Small intestine (tissue), 7 donors: Measurements from ENCODE around the gene SCAF4. TPM values are rescaled to one million over a fixed set of nuclear protein-coding genes. Genes with fewer than 3 reads are reported as not detected.

Experiments used
- DNase-seq, 2 donors: peaks; one replicate each; pipeline versions ENCODE4 v3.0.0 to v3.0.0-alpha.2; 2013
- FAIRE-seq: peaks from 2 replicates; lab custom pipeline; 2012; peaks lifted over from hg19 to GRCh38; lab: Jason Lieb, UNC
- H3K27ac ChIP-seq, 3 donors: one replicate each; pipeline ENCODE4 v1.5.1; 2013; ENCODE audit warnings: low read length in 2 of 3, mild to moderate bottlenecking in 2 of 3, control low read depth in 1 of 3, inconsistent platforms in 1 of 3, low read depth in 1 of 3, moderate library complexity in 1 of 3
- H3K27me3 ChIP-seq, 3 donors: one replicate each; pipeline ENCODE4 v1.6.1; 2013; ENCODE audit warnings: low read length in 3 of 3, inconsistent platforms in 1 of 3; ENCODE audit not compliant: control insufficient read depth in 3 of 3, insufficient read depth in 3 of 3
- H3K36me3 ChIP-seq, 3 donors: one replicate each; pipeline ENCODE4 v1.6.1; 2013; ENCODE audit warnings: low read length in 3 of 3, inconsistent platforms in 1 of 3, low read depth in 1 of 3, mild to moderate bottlenecking in 1 of 3, moderate library complexity in 1 of 3; ENCODE audit not compliant: control insufficient read depth in 3 of 3, insufficient read depth in 2 of 3
- H3K4me1 ChIP-seq, 3 donors: one replicate each; pipeline ENCODE4 v1.6.1; 2013; ENCODE audit warnings: low read length in 2 of 3, inconsistent platforms in 1 of 3, low read depth in 1 of 3, mild to moderate bottlenecking in 1 of 3, moderate library complexity in 1 of 3; ENCODE audit not compliant: control insufficient read depth in 3 of 3, insufficient read depth in 2 of 3
- H3K4me3 ChIP-seq, 3 donors: one replicate each; pipeline ENCODE4 v1.5.1; 2013; ENCODE audit warnings: low read length in 3 of 3, control low read depth in 1 of 3, inconsistent platforms in 1 of 3, low read depth in 1 of 3, mild to moderate bottlenecking in 1 of 3, moderate library complexity in 1 of 3
- H3K9me3 ChIP-seq, 2 donors: one replicate each; pipeline ENCODE4 v1.6.1; 2013; ENCODE audit warnings: low read depth in 1 of 2, low read length in 1 of 2; ENCODE audit not compliant: control insufficient read depth in 2 of 2, insufficient read depth in 1 of 2
- WGBS, 3 donors: extraction: QIAGEN DNeasy Blood & Tissue Kit; methylation state at CpG; one replicate each; pipeline ENCODE4 v1.1.7; 2013; 5-methylcytosine and 5-hydroxymethylcytosine counted together
- polyA plus RNA-seq, 4 donors: library from polyadenylated mRNA; stranded (reverse) in 3 of 4; unstranded in 1 of 4; fragments of 200-250 nt in 3 of 4; fragments of 120-200 nt in 1 of 4; gene quantifications; one replicate each; pipeline versions ENCODE4 v1.2.1 to v1.2.3, GENCODE V29; 2013
- donor health status: healthy with polysubstance abuse.
- donor health status: control.
- donor health status: control.
- donor health status: Bipolar disorder and iron deficiency.
- donor health status: healthy.

SCAF4 gene
- polyA plus RNA-seq, 4 donors = 10.0 to 42.7 (median 12.3) TPM

DNA sequence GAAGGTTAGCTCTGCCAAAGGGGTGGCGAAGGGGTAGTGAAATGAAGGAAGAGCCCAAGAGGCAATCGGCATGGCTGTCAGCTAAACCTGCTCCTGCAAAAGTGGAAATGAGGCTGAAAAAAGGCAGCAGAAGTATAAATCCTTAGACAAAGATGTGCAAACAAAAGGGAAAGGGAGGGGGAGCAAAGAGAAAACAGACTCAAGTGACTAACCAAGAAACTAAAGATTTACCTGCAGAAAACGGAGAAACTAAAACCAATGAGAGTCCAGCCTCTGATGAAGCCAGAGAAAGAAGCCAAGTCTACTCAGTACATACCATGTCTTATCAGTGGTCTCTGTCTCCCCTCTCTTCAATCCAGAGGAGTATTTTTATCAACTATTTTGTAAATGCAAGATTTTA, 25.4 kb downstream of the SCAF4 start:
- Histone ChIP-seq H3K4me1 (no peaks in the 10 kb centered on the region), H3K36me3 (peaks cover 0 to 8% (median 2%) of the 10 kb centered on the region in 3 donors), H3K27me3 (no peaks in the 10 kb centered on the region), H3K4me3 (no peak overlapping the region), H3K27ac (no peak overlapping the region), H3K9me3 (no peaks in the 10 kb centered on the region)
- no peak for DNase-seq
- FAIRE-seq = no peak
- 92 to 97% (median 93%) methylated on average over 3 of the region's 3 CpGs for WGBS, 3 donors

DNA sequence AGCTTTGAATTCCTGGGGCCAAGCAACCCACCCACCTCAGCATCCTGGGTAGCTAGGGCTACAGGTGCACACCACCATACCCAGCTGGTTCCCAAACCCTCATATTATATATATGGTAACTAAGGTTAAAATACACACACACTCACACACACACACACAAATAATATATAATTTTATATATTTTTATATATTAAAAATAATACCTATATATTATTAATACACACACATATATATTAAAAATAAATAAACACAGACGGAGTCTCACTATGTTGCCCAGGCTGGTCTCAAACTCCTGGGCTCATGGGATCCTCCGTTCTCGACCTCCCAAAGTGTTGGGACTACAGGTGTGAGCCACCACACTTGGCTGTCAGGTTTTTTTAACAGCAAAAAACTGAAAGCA, 31.9 kb downstream of the SCAF4 start:
- WGBS, 3 donors = 96 to 97% (median 97%) methylated on average over 3 of the region's 3 CpGs
- FAIRE-seq = no peak

DNA sequence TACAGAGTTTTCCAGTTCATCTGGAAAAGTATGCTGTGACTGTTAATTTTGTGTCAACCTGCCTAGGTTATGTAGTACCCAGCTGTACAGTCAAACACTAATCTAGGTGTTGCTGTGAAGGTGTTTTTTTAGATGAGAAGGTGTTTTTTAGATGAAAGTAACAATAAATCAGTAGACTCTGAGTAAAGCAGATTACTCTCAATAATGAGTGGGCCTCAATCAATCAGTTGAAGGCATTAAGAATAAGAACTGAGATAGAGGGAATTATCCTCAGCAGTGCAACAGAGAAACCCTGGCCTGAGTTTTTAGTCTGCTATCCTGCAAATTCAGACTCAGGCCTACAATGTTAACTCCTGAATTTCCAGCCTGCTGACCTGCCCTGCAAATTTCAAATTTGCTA, 33.5 kb downstream of the SCAF4 start:
- no peaks in the 10 kb centered on the region for H3K4me1 ChIP-seq
- no peaks in the 10 kb centered on the region for H3K27me3 ChIP-seq
- peaks cover 11 to 17% (median 13%) of the 10 kb centered on the region in 3 donors for H3K36me3 ChIP-seq
- DNase-seq (no peak), FAIRE-seq (no peak)
- no peak overlapping the region for H3K27ac ChIP-seq
- no peak overlapping the region for H3K4me3 ChIP-seq
- no peaks in the 10 kb centered on the region for H3K9me3 ChIP-seq

More for the DNA sequence above, 31.9 kb downstream of the SCAF4 start:
- no peak for DNase-seq
- Histone ChIP-seq H3K27me3 (no peaks in the 10 kb centered on the region), H3K27ac (no peak overlapping the region), H3K4me3 (no peak overlapping the region), H3K4me1 (no peaks in the 10 kb centered on the region), H3K36me3 (peaks cover 8 to 14% (median 11%) of the 10 kb centered on the region in 3 donors), H3K9me3 (no peaks in the 10 kb centered on the region)

DNA sequence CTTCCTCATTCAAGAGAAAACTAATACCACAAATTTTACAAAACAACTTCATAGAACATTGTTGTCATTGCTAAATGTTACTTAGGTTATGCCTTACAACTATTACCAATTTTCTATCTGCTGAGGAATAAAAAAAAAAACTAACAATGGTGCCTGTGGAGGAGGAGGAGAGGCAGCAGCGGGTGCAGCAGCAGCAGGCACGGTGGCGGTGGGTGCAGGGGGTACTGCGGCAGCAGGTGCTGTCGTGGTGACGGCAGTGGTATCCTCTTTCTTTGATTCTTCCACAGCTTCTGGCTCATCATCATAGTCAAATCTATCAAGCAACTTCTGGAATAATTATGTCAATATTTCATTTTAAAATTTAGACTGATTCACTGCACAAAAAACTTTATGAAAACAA, 35.5 kb downstream of the SCAF4 start:
- H3K27me3 ChIP-seq = no peaks in the 10 kb centered on the region
- no peak overlapping the region for H3K27ac ChIP-seq
- FAIRE-seq = no peak
- 92 to 94% (median 94%) methylated on average over 6 of the region's 6 CpGs for WGBS, 3 donors
- DNase-seq = no peak
- H3K9me3 ChIP-seq = no peaks in the 10 kb centered on the region
- peaks cover 14 to 17% (median 15%) of the 10 kb centered on the region in 3 donors for H3K36me3 ChIP-seq
- H3K4me1 ChIP-seq = no peaks in the 10 kb centered on the region
- no peak overlapping the region for H3K4me3 ChIP-seq

DNA sequence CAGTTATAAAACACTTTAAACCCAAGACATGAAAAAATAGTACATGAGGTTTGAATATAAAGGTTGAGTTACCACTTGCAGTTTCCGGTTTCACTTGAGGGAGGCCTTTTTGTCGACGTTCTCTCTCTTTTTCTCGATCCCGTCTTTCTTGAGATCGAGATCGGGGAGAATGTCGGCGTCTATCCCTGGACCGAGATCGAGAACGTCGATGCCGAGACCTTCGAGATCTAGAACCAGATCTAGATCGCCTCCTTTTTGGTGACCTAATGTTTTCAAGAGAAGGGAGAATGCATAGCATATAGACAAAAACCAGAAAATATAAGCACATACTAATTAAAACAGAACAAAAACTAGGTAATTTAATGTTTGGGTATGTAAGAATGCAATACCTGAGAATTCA, 38.7 kb downstream of the SCAF4 start:
- Histone ChIP-seq H3K27ac (no peak overlapping the region), H3K4me1 (no peaks in the 10 kb centered on the region), H3K27me3 (no peaks in the 10 kb centered on the region), H3K9me3 (no peaks in the 10 kb centered on the region), H3K36me3 (peaks cover 15 to 18% (median 17%) of the 10 kb centered on the region in 3 donors), H3K4me3 (no peak overlapping the region)
- DNase-seq = no peak
- no peak for FAIRE-seq
- 97 to 98% (median 97%) methylated on average over 16 of the region's 16 CpGs for WGBS, 3 donors

DNA sequence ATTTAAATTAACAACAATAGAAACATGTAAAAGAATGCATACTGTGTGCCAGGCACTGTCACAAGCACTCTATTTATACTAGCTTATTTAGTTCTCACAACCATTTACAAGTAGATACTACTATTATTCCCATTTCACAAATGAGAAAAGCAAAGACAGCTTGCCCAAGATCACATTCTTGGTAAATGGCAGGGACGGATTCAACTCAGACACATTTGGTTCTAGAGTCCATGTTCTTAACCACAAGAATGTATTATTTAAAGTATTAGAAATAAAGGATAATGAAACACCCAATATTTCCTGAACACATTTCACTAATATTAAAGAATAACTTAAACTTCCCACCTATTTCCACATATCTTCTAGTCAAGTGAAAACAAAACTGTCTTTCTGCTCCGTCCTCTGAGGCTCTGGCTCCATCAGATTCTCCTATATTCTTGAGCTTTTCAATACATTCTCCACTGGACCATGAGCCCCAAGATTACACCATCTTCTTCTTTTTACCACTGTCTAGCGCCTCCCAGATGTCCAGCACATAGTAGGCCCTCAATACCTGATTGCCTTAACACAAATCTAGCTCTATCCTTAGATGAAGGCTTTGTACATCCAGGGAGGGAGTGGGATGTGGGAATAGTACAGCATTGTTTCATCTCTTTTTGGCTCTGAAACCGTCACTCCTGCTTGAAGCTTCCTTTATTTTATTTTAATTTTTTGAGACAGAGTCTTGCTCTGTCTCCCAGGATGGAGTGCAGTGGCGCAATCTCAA, 43.1 kb downstream of the SCAF4 start:
- WGBS, 3 donors = 93 to 97% (median 93%) methylated on average over 5 of the region's 5 CpGs
- Histone ChIP-seq H3K36me3 (peaks cover 16 to 32% (median 26%) of the 10 kb centered on the region in 3 donors), H3K4me1 (no peaks in the 10 kb centered on the region), H3K27me3 (no peaks in the 10 kb centered on the region), H3K4me3 (no peak overlapping the region), H3K27ac (no peak overlapping the region), H3K9me3 (no peaks in the 10 kb centered on the region)
- FAIRE-seq = no peak
- DNase-seq = no peak

DNA sequence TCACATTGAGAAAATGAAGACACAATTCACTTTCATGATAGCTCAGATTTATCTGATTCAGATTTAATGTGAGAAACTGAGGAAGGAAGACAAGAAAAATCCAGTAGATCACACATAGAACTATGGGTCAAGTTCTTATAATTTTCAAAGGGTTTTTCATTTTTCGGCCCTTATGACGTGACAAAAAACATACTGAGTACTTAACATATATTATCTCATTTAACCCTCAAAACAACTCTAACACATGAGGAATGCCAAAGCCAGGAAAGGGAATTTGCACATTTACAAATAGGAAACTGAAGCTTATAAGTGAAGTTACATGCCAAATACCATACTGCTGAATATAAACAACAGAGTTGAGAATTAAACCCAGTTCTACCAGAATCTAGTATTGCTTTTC, 44.8 kb downstream of the SCAF4 start:
- 93 to 98% (median 93%) methylated on average over 2 of the region's 2 CpGs for WGBS, 3 donors
- H3K4me3 ChIP-seq = no peak overlapping the region
- no peak for FAIRE-seq
- H3K4me1 ChIP-seq = no peaks in the 10 kb centered on the region
- H3K27ac ChIP-seq = no peak overlapping the region
- H3K9me3 ChIP-seq = no peaks in the 10 kb centered on the region
- DNase-seq = no peak
- H3K27me3 ChIP-seq = no peaks in the 10 kb centered on the region
- peaks cover 20 to 30% (median 20%) of the 10 kb centered on the region in 3 donors for H3K36me3 ChIP-seq

DNA sequence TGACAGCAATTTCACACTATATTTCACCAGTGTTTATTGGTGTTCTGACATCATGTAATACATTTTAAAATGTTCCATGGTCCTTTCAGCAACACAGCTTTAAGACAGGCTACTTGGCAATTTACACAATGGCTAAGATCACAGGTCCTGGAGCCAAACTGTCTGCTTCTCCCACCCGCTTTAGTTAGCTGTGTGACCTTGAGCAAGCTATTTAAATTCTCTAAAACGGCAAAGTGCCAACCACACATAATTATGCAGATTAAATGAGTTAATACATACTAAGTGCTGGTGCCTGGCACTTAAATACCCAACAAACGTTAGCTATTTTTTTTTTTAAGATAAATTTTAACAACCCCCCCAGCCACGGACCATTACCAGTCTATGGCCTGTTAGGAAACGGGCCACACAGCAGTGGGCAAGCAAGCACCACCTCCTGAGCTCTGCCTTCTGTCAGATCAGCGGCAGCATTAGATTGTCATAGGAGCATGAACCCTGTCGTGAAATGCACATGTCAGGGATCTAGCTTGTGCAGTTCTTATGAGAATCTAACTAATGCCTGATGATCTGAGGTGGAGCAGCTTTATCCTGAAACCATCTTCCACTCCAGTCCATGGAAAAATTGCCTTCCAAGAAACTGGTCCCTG, 45.5 kb downstream of the SCAF4 start:
- H3K36me3 ChIP-seq = peaks cover 18 to 32% (median 20%) of the 10 kb centered on the region in 3 donors
- no peaks in the 10 kb centered on the region for H3K4me1 ChIP-seq
- 76 to 85% (median 82%) methylated on average over 7 of the region's 7 CpGs for WGBS, 3 donors
- DNase-seq = no peak
- no peaks in the 10 kb centered on the region for H3K27me3 ChIP-seq
- no peak overlapping the region for H3K27ac ChIP-seq
- FAIRE-seq = no peak
- H3K9me3 ChIP-seq = no peaks in the 10 kb centered on the region
- H3K4me3 ChIP-seq = no peak overlapping the region
